Prostate gland (tissue), 2 donors: ENCODE measurements around the gene GPR55. TPM values are rescaled to one million over a fixed set of nuclear protein-coding genes. Genes with fewer than 3 reads are reported as not detected.

Experiments
- DNase-seq: peaks from one replicate; pipeline ENCODE4 v3.0.0-alpha.2; 2019; ENCODE audit warnings: low spot score
- H3K27ac ChIP-seq, 2 donors: fragments of 200-600 bp; sonication (generic); 2 replicates each; pipeline ENCODE4 v1.5.1; 2017 to 2019
- H3K27me3 ChIP-seq: fragments of 200-600 bp; sonication (generic); replicated peaks from 2 replicates; pipeline ENCODE4 v1.5.1; 2019; ENCODE audit not compliant: insufficient read depth
- H3K36me3 ChIP-seq, 2 donors: fragments of 200-600 bp; sonication (generic); 1 replicate in 1 of 2; 2 replicates in 1 of 2; pipeline versions ENCODE4 v1.5.1 to v1.8.1; 2017 to 2019
- H3K4me1 ChIP-seq: fragments of 200-600 bp; sonication (generic); replicated peaks from 2 replicates; pipeline ENCODE4 v1.5.1; 2019
- H3K4me3 ChIP-seq, 2 donors: fragments of 200-600 bp; sonication (generic); 2 replicates each; pipeline ENCODE4 v1.5.1; 2017 to 2019
- H3K9me3 ChIP-seq: fragments of 200-600 bp; sonication (generic); 2 replicates; pipeline ENCODE4 v1.5.1; 2017
- CTCF ChIP-seq, 4 experiments: fragments of 200-600 bp in 2 of 4; fragments of 450-650 bp in 2 of 4; sonication (generic) in 2 of 4; IDR thresholded peaks; 1 replicate in 3 of 4; 2 replicates in 1 of 4; pipeline ENCODE4 v1.5.1; 2016 to 2019; ENCODE audit warnings: antibody characterized with exemption in 4 of 4, mild to moderate bottlenecking in 2 of 4, moderate library complexity in 2 of 4
- POLR2A ChIP-seq: fragments of 450-650 bp; IDR thresholded peaks from one replicate; pipeline ENCODE4 v1.6.1; 2016; ENCODE audit warnings: antibody characterized with exemption, mild to moderate bottlenecking
- POLR2AphosphoS5 ChIP-seq: sonication (generic); formaldehyde crosslinking; IDR thresholded peaks from one replicate; pipeline ENCODE4 v1.6.1; 2017; ENCODE audit warnings: antibody characterized with exemption
- WGBS: methylation state at CpG from one replicate; pipeline ENCODE4 v1.1.5; 2018; 5-methylcytosine and 5-hydroxymethylcytosine counted together
- intact Hi-C: fragments of 100-400 bp; cut with DNase I; formaldehyde crosslinking; loops from one replicate; pipeline ENCODE4 v1.14.2; 2022
- total RNA-seq, 2 donors: library from RNA; depleted of rRNA; stranded (reverse); fragments of >200 nt; gene quantifications; one replicate each; pipeline ENCODE4 v1.1.0, GENCODE V29; 2016

GPR55 gene
- total RNA-seq, 2 donors from 2014 or later, result 0.77 to 3.0 TPM

- 91% methylated on average over 19 of the region's 19 CpGs for WGBS
- no peaks in the 10 kb centered on the region for H3K9me3 ChIP-seq
- DNase-seq, result no peak
Measured at GRCh38 chr2:230896346-230897115, 28.5 kb downstream of the GPR55 start.

GRCh38 chr2:230895536-230896345 is 29.3 kb downstream of the GPR55 start:
- H3K27ac ChIP-seq, result no peak overlapping the region
- no peaks in the 10 kb centered on the region for H3K36me3 ChIP-seq
- no peaks in the 10 kb centered on the region for H3K9me3 ChIP-seq
- no peak overlapping the region for H3K4me3 ChIP-seq
- DNase-seq, result no peak
- 50% methylated on average over 6 of the region's 6 CpGs for WGBS
- TF ChIP-seq CTCF (IDR thresholded peaks at IDR 0.05), result no peak
- no peak for TF ChIP-seq POLR2AphosphoS5
- no peak for TF ChIP-seq POLR2A
- no peaks in the 10 kb centered on the region for H3K27me3 ChIP-seq
- intact Hi-C loops, result no loop called here
- H3K4me1 ChIP-seq, result no peaks in the 10 kb centered on the region

More at GRCh38 chr2:230896346-230897115, 28.5 kb downstream of the GPR55 start:
- Histone ChIP-seq H3K27me3 (no peaks in the 10 kb centered on the region), H3K27ac (no peak overlapping the region), H3K36me3 (no peaks in the 10 kb centered on the region), H3K4me3 (no peak overlapping the region), H3K4me1 (no peaks in the 10 kb centered on the region)
- intact Hi-C loops, result no loop called here
- no peak for TF ChIP-seq POLR2AphosphoS5
- TF ChIP-seq CTCF (IDR thresholded peaks at IDR 0.05), result no peak
- no peak for TF ChIP-seq POLR2A

- no peak for DNase-seq
- no peaks in the 10 kb centered on the region for H3K27me3 ChIP-seq
- intact Hi-C loops, result no loop called here
- no peaks in the 10 kb centered on the region for H3K4me1 ChIP-seq
- no peaks in the 10 kb centered on the region for H3K9me3 ChIP-seq
- no peak overlapping the region for H3K4me3 ChIP-seq
- TF ChIP-seq POLR2A (no peak), CTCF (IDR thresholded peaks at IDR 0.05) (no peak)
- H3K36me3 ChIP-seq, result no peaks in the 10 kb centered on the region
- 65% methylated on average over 19 of the region's 19 CpGs for WGBS
- no peak overlapping the region for H3K27ac ChIP-seq
Measured at GRCh38 chr2:230893841-230894781, 30.9 kb downstream of the GPR55 start.

GRCh38 chr2:230893338-230893737 is 31.7 kb downstream of the GPR55 start:
- H3K36me3 ChIP-seq, result no peaks in the 10 kb centered on the region
- intact Hi-C loops, result no loop called here
- no peak overlapping the region for H3K27ac ChIP-seq
- 53% methylated on average over 6 of the region's 6 CpGs for WGBS
- H3K4me3 ChIP-seq, result no peak overlapping the region
- TF ChIP-seq POLR2AphosphoS5 (no peak), POLR2A (no peak), CTCF (IDR thresholded peaks at IDR 0.05) (no peak)
- no peaks in the 10 kb centered on the region for H3K4me1 ChIP-seq
- no peaks in the 10 kb centered on the region for H3K27me3 ChIP-seq
- DNase-seq, result no peak
- H3K9me3 ChIP-seq, result no peaks in the 10 kb centered on the region
